ENCODE results near the gene ZNF18. TPM values are rescaled to one million over a fixed set of nuclear protein-coding genes. Genes with fewer than 3 reads are reported as not detected.

The ZNF18 gene
- total RNA-seq, 4 donors from 2014 or later = 5.0 to 10.8 (median 7.6) TPM

- Histone ChIP-seq H3K4me1 (peaks cover 16 to 53% (median 50%) of the 10 kb centered on the region in 4 donors), H3K4me3 (peak within 1 kb of the TSS; percentile 81 to 98 (median 97)), H3K9me3 (no peaks in the 10 kb centered on the region), H3K27ac (replicated peaks in 1 of 4) (peak within 1 kb of the TSS; percentile 87 to 94 (median 92)), H3K36me3 (no peaks in the 10 kb centered on the region), H3K27me3 (no peaks in the 10 kb centered on the region)
- 1% methylated on average over 11 of the region's 123 CpGs for WGBS
- TF ChIP-seq POLR2AphosphoS5 (IDR thresholded peaks at IDR 0.05) (peak; percentile 85 to 89), EP300 (IDR thresholded peaks at IDR 0.05) (no peak)
- DNase-seq (ENCODE audit: extremely low spot score) = peak; percentile 97
- intact Hi-C loops (cut with DNase I) = loop anchor here (10.0 kb wide), 1 partner anchor 994 kb away; the partner anchor contains the start of gene ELAC2
Measured at GRCh38 chr17:12020642-12021622, 23.7 kb upstream of the ZNF18 start, which contains the start of gene MAP2K4. TSS of gene MAP2K4 (plus strand) at chr17:12020877. CDS start at chr17:12020887, 10 bp downstream.

GRCh38 chr17:12007466-12007865 lies 10.2 kb upstream of the ZNF18 start:
- no peak overlapping the region for H3K27ac ChIP-seq (replicated peaks in 1 of 4)
- 85% methylated on average over 5 of the region's 5 CpGs for WGBS
- H3K9me3 ChIP-seq = no peaks in the 10 kb centered on the region
- TF ChIP-seq CTCF (IDR thresholded peaks at IDR 0.05) (no peak), POLR2A (IDR thresholded peaks at IDR 0.05; ENCODE audit: low read depth) (no peak), EP300 (IDR thresholded peaks at IDR 0.05) (no peak), POLR2AphosphoS5 (IDR thresholded peaks at IDR 0.05) (no peak)
- no peaks in the 10 kb centered on the region for H3K4me1 ChIP-seq
- H3K27me3 ChIP-seq = peaks cover 0 to 4% (median 0%) of the 10 kb centered on the region in 4 donors
- intact Hi-C loops (cut with DNase I) = no loop called here
- no peak for DNase-seq (ENCODE audit: extremely low spot score)
- H3K36me3 ChIP-seq = no peaks in the 10 kb centered on the region
- no peak overlapping the region for H3K4me3 ChIP-seq

GRCh38 chr17:11999696-12000095 lies 2.4 kb upstream of the ZNF18 start:
- Histone ChIP-seq H3K27me3 (no peaks in the 10 kb centered on the region), H3K9me3 (no peaks in the 10 kb centered on the region), H3K36me3 (no peaks in the 10 kb centered on the region), H3K4me3 (no peak overlapping the region), H3K4me1 (peaks cover 5 to 15% (median 12%) of the 10 kb centered on the region in 4 donors), H3K27ac (replicated peaks in 1 of 4) (no peak overlapping the region)
- WGBS = 89% methylated on average over 5 of the region's 5 CpGs
- no peak for DNase-seq (ENCODE audit: extremely low spot score)
- intact Hi-C loops (cut with DNase I) = no loop called here
- TF ChIP-seq POLR2A (IDR thresholded peaks at IDR 0.05; ENCODE audit: low read depth) (no peak), EP300 (IDR thresholded peaks at IDR 0.05) (no peak), POLR2AphosphoS5 (IDR thresholded peaks at IDR 0.05) (no peak), CTCF (IDR thresholded peaks at IDR 0.05) (no peak)

- DNase-seq (ENCODE audit: extremely low spot score) = no peak
- intact Hi-C loops (cut with DNase I) = no loop called here
- no peaks in the 10 kb centered on the region for H3K9me3 ChIP-seq
- no peaks in the 10 kb centered on the region for H3K27me3 ChIP-seq
- no peak for TF ChIP-seq CTCF (IDR thresholded peaks at IDR 0.05)
- TF ChIP-seq POLR2AphosphoS5 (IDR thresholded peaks at IDR 0.05) = no peak
- no peak for TF ChIP-seq POLR2A (IDR thresholded peaks at IDR 0.05; ENCODE audit: low read depth)
- TF ChIP-seq EP300 (IDR thresholded peaks at IDR 0.05) = no peak
- H3K36me3 ChIP-seq = no peaks in the 10 kb centered on the region
- 59% methylated on average over 4 of the region's 4 CpGs for WGBS
- H3K4me1 ChIP-seq = peaks cover 5 to 15% (median 12%) of the 10 kb centered on the region in 4 donors
- peak overlapping the region; percentile 90 to 96 (median 94) for H3K27ac ChIP-seq (replicated peaks in 1 of 4)
- peak overlapping the region; percentile 88 to 98 (median 94) for H3K4me3 ChIP-seq
Measured at GRCh38 chr17:11997972-11998233, 628 bp upstream of the ZNF18 start.

GRCh38 chr17:11996722-11997146 lies 541 bp downstream of the ZNF18 start:
- peak; percentile 92 for DNase-seq (ENCODE audit: extremely low spot score)
- under 1% methylated on average over 14 of the region's 14 CpGs for WGBS
- H3K9me3 ChIP-seq = no peaks in the 10 kb centered on the region
- intact Hi-C loops (cut with DNase I) = no loop called here
- H3K36me3 ChIP-seq = peaks cover 0 to 10% (median 9%) of the 10 kb centered on the region in 4 donors
- peak in 1 of 3 experiments; percentile 40 for TF ChIP-seq CTCF (IDR thresholded peaks at IDR 0.05)
- TF ChIP-seq EP300 (IDR thresholded peaks at IDR 0.05) = no peak
- peaks cover 5 to 15% (median 12%) of the 10 kb centered on the region in 4 donors for H3K4me1 ChIP-seq
- H3K4me3 ChIP-seq = peak overlapping the region; percentile 88 to 98 (median 94)
- no peaks in the 10 kb centered on the region for H3K27me3 ChIP-seq
- peak overlapping the region; percentile 90 to 96 (median 94) for H3K27ac ChIP-seq (replicated peaks in 1 of 4)
